HG03159 (cell line): ENCODE measurements around the gene AHSA1.
"Not testable (repeated sequence)": the region's sequence is repeated elsewhere in the genome, so short reads cannot be mapped to it uniquely, and the experiment has no call there.

ENCODE experiments used
- ATAC-seq: cut with Tn5 transposase; IDR thresholded peaks from one replicate; pipeline ENCODE4 v1.9.1; 2021; ENCODE audit warnings: mild to moderate bottlenecking, moderate library complexity; ENCODE audit not compliant: unreplicated experiment

The AHSA1 gene

DNA sequence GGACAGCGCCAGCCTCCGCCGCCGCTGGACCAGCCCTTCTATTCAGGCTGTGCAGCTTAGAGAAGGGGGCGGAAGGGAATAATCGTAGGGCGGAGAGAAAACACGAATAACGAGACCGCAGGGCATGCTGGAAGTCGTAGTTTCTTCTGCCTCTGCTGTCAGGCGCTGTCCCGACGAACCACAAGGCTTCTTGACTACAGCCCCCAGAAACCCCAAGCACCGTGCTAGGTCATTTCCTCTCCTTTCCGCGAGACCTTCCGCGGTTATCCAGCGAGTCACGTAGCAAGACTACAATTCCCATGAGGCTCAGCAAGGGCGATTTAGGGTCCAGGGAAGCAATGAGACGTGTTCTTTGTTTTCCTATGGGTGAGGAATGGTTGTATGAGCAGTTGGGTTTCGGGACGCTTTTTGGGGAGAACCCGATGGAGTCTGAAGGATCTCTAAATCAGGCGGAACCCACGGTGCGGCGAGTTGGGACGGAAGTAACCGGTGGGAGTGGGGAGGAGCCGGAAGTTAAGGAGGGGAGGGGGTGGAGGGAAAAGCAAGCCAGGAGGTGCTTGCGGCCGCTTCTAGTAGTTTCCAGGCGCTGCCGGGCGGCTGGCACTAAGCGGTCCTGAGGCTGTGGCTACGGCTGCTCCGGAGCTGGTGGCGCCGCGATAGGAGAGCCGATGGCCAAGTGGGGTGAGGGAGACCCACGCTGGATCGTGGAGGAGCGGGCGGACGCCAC, at the start of gene AHSA1, which contains the start of gene VIPAS39:
Gene AHSA1 (plus strand): TSS at position 572 of the 727 bp plus-strand sequence. CDS start 97 bp downstream, at position 669.
Gene VIPAS39 (minus strand): TSS at position 80 of the 727 bp plus-strand sequence. CDS start 3,499 bp downstream, outside the sequence.
- peak; percentile 91 for ATAC-seq

- no peak for ATAC-seq
These were observed 48.8 kb upstream of the AHSA1 start for GRCh38 chr14:77409131-77409533.

DNA sequence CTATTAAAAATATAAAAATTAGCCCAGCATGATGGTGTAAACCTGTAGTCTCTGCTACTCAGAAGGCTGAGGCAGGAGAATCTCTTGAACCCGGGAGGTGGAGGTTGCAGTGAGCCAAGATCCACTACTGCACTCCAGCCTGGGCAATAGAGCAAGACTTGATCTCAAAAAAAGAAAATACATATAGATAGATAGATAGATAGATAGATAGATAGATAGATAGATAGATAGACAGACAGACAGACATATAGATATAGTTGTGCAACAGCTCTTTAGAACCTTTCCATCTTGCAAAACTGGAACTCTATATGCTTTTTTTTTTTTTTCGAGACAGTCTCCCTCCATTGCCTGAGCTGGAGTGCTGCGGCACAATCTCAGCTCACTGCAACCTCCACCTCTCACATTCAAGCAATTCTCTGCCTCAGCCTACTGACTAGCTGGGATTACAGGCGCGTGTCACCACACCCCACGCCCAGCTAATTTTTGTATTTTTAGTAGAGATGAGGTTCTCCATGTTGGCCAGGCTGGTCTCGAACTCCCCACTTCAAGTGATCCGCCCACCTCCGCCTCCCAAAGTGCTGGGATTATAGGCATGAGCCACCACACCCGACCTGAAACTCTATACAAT, 42.4 kb upstream of the AHSA1 start:
- not testable (repeated sequence) for ATAC-seq

DNA sequence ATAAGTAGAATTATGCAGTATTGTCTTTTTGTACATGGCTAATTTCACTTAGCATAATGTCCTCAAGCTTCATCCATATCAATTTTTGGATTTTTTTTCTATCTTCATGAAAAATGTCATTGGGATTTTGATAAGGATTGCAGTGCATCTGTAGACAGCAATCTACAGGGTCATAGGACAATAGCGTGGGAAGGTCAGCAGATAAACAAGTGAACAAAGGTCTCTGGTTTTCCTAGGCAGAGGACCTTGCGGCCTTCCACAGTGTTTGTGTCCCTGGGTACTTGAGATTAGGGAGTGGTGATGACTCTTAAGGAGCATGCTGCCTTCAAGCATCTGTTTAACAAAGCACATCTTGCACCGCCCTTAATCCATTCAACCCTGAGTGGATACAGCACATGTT, 41.8 kb upstream of the AHSA1 start:
- not testable (repeated sequence) for ATAC-seq

DNA sequence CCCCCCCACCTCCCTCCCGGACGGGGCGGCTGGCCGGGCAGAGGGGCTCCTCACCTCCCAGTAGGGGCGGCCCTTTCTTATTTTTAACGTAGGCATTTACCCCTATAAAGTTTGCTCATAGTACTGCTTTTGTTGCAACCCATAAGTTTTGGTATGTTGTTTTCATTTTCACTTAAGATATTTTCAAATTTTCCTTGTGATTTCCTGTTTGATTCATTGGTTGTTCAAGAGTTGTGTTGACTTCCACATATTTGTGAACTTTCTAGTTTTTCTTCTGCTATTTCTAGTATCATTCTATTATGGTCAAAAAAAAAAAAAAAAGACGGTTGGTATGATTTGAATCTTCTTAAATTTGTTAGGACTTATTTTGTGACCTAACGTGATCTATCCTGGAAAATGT, 41.1 kb upstream of the AHSA1 start:
- no peak for ATAC-seq

DNA sequence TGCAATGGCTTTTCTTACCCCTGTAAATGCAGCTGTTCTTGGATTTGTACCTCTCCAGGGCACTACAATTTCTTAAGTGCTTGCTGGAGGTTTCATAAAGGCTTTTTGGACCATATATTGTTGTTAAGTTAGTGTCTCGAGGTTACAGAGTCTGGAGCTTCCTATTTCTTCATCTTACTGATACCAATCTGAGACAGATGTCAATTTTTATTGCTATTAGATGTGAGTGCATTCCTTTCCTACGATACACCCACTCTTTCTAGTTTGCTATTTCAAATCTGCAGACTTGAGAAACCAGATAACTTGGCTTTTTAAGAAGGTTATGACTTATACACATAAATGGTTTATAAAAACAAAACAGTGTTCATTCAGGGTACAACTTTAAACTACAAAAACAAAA, 36.7 kb upstream of the AHSA1 start:
- no peak for ATAC-seq

GRCh38 chr14:77423423-77423822, 34.5 kb upstream of the AHSA1 start, which contains the start of gene NOXRED1:
NOXRED1 (minus strand) TSS chr14:77423523; CDS start chr14:77422889, 634 bp downstream.
- ATAC-seq = no peak

DNA sequence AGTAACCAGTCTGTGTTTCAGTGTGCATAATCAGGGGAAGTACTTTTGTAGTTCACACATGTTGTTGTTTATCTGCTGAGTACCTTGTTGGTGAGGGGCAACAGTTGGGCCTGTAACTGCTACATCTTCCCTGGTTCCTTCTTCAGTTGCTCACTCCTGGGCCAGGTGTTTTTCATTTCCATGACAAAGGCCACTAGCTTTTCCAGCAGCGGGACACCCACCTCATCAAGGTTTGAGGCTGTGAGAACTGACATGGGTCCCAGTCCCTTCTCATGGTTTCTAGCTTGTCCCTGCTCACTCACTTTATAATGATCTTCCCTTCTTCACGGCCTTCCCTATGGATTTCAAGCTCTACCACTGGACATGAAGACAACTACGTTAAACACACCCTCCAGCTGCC, 33.0 kb upstream of the AHSA1 start:
- no peak for ATAC-seq

DNA sequence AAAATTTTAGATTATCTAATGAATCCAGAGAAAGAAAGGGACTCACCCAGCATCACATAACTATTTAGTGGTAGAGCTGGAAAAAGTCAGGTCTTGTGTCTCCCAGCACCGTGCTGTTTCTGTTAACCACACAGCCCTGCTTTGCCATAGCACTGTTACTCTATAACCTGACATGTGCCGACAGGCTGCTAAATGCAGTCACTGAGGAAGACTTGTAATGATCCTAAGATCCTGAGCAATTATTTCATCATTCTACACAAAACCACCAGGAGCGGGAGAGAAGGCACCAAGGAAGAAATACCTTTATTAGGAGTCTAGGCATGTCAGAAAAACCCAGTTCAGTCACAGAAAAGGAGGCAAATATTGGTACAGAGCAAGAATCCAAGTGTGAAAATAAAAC, 31.5 kb upstream of the AHSA1 start:
- ATAC-seq = no peak

- ATAC-seq = no peak
These were observed 21.9 kb upstream of the AHSA1 start for GRCh38 chr14:77436042-77436441.

DNA sequence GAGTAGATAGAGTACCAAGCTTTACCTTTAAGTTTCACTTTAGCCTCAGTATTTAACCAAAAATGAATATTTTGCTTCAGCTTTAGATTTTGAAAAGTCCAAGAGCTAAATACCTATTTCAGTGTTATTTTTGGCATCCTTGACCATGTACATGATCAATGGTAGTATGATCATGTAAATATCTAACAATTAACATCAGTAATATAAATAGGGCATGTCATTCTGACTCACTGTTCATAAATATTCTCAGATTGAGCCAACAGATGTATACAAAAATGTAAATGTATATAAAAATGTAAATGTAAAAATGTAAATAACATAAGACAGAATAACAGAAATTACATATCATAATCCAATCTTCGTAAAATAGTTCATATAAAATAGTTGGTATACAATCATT, 19.3 kb upstream of the AHSA1 start:
- no peak for ATAC-seq

DNA sequence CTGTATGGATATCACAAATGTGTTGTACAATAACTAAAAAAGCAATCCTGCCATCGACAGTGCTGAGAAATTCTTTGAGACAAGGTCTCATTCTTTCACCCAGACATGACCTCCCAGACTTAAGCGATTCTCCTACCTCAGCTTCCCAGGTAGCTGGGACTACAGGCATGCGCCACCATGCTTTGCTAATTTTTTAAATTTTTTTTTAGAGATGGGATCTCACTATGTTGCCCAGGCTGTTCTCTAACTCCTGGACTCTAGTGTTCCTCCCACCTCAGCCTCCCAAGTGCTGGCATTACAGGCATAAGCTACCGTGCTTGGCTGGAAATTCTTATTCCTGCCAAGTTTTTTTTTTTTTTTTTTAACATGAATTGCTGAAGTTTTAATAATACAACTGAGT, 18.0 kb upstream of the AHSA1 start:
- ATAC-seq = no peak

DNA sequence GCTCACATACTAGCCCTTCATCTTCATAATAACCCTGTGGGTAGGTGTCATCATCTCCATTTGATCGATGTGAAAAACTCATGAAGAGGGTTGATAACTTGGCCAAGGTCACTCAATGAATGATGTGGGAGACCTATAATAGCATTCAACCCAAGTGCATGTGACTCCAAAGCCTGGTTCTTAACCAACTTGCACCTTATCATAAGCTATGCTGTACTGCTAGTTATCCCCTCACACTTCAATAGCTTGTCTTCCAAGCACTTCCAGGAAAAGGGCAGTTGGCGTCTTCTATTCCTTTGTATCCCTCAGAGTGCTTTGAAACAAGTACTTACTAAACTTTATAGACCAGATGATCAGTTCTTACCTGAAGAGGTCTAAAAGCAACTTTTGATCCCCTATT, 15.7 kb upstream of the AHSA1 start:
- ATAC-seq = no peak

GRCh38 chr14:77455966-77456640, 1.8 kb upstream of the AHSA1 start:
- ATAC-seq = no peak

- ATAC-seq = no peak
These were observed 775 bp upstream of the AHSA1 start for GRCh38 chr14:77457115-77457521.

GRCh38 chr14:77458249-77458950, 507 bp downstream of the AHSA1 start:
- ATAC-seq = peak; percentile 18

DNA sequence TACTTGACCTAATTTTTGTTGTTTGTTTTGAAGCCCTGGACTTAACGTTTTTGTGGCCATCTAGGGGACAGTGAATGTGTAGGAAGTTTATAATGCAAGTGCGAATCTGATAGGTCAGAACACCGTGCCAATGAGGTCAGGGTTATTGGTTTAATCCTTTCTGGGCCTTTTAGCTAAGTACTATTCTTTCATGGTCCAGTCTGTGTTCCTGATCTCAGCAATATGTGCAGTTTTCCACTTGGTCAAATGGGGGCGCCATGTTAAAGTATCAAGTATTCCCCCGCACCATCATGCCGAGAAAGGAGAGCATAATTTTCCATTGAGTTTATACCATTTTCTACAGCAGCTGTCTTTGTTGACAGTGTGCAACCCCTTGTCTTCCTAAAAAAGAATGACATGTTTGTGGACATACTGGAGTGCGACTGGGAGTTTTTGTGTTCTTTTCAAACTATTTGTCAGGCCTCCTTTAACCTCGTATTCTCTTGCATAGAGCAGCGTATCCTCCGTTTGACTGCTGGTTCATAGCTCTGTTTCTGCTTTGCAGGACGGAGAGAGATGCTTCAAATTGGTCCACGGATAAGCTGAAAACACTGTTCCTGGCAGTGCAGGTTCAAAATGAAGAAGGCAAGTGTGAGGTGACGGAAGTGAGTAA, 1.3 kb downstream of the AHSA1 start:
- no peak for ATAC-seq

DNA sequence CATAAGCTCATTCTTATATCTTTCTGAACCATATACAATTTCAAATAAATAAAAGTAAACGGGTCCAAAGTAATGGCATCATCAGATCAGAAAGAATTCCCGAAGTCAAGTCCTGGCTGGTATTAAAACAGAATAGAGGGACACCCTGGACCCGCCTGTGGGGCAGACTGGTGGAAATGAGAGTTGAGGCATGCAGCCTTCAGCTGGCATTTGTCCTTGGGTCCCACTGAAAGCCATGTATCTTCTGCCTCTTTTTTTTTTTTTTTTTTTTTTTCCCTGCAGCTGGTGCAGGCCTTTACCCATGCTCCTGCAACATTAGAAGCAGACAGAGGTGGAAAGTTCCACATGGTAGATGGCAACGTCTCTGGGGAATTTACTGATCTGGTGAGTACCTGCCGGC, 9.9 kb downstream of the AHSA1 start:
- ATAC-seq = no peak

GRCh38 chr14:77469067-77469505, 11.2 kb downstream of the AHSA1 start:
- no peak for ATAC-seq

DNA sequence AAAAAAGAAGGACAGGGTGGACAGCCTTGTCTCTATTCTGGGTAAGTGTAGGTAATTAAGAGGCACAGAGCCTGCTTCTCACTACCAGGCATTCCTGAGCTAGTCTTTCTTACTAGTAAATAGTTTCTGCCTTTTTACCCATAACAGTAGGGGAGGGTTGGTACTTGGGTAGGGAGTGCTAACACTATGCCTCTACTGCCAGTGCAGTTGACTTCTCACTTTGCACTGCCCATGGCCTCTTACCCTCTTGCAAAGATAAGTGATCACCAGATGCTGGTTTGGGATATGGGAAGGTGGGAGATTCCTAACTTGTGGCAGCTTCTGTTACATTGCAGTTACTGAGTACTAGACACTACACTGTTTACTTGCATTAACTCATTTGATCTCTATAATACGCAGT, 11.6 kb downstream of the AHSA1 start:
- no peak for ATAC-seq
